CD4-positive, alpha-beta T cell (primary cell): ENCODE data around the gene RELCH. TPM values are rescaled to one million over a fixed set of nuclear protein-coding genes. Genes with fewer than 3 reads are reported as not detected.

Experiments used
- ATAC-seq: fragments of 200-7000 bp; cut with Tn5 transposase; one replicate; pipeline ENCODE4 v1.10.0; 2022; ENCODE audit warnings: mild to moderate bottlenecking; ENCODE audit not compliant: poor library complexity
- CTCF ChIA-PET: fragments of 350-600 bp; sonication (Branson Sonifier 250); formaldehyde crosslinking; loops from one replicate; lab custom pipeline; 2021; ENCODE audit warnings: antibody characterized with exemption, inconsistent platforms; lab: Charles Lee
- POLR2A ChIA-PET: fragments of 350-600 bp; sonication (Branson Sonifier 250); formaldehyde crosslinking; loops from one replicate; lab custom pipeline; 2021; ENCODE audit warnings: antibody characterized with exemption, inconsistent platforms; lab: Charles Lee
- DNase-seq, 14 experiments: peaks; one replicate each; pipeline ENCODE4 v3.0.0-alpha.2; 2013 to 2020; ENCODE audit warnings: mixed read lengths in 2 of 14
- H3K27ac ChIP-seq, 2 donors: one replicate each; pipeline versions ENCODE4 v1.5.1 to v1.7.0; 2013; ENCODE audit warnings: low read length in 2 of 2, low read depth in 1 of 2, mild to moderate bottlenecking in 1 of 2
- H3K27me3 ChIP-seq, 2 experiments: 1 replicate in 1 of 2; 2 replicates in 1 of 2; pipeline versions ENCODE4 v1.6.1 to v1.7.0; 2013; ENCODE audit warnings: low read length in 2 of 2, control low read depth in 1 of 2, mild to moderate bottlenecking in 1 of 2, moderate library complexity in 1 of 2; ENCODE audit not compliant: insufficient read depth in 2 of 2, control insufficient read depth in 1 of 2
- H3K36me3 ChIP-seq: one replicate; pipeline ENCODE4 v1.6.1; 2013; ENCODE audit warnings: low read length, control low read depth; ENCODE audit not compliant: insufficient read depth
- H3K4me1 ChIP-seq: one replicate; pipeline ENCODE4 v1.6.1; 2013; ENCODE audit warnings: low read length, control low read depth; ENCODE audit not compliant: insufficient read depth
- H3K4me3 ChIP-seq: one replicate; pipeline ENCODE4 v1.5.1; 2013; ENCODE audit warnings: mild to moderate bottlenecking, low read length, moderate library complexity
- H3K9me3 ChIP-seq, 2 experiments: 1 replicate in 1 of 2; 2 replicates in 1 of 2; pipeline versions ENCODE4 v1.6.1 to v1.7.0; 2013; ENCODE audit warnings: low read length in 2 of 2, mild to moderate bottlenecking in 2 of 2, control low read depth in 1 of 2, moderate library complexity in 1 of 2; ENCODE audit not compliant: control insufficient read depth in 1 of 2, insufficient read depth in 1 of 2
- H3K27ac Mint-ChIP-seq: one replicate; pipeline ENCODE4 v1.8.0; 2020; ENCODE audit warnings: mixed read lengths
- H3K27me3 Mint-ChIP-seq: one replicate; pipeline ENCODE4 v1.8.0; 2021; ENCODE audit warnings: mixed read lengths
- H3K36me3 Mint-ChIP-seq: one replicate; pipeline ENCODE4 v1.8.0; 2021; ENCODE audit warnings: low read depth, mixed read lengths
- H3K4me1 Mint-ChIP-seq: one replicate; pipeline ENCODE4 v1.8.0; 2021; ENCODE audit warnings: low read depth, mixed read lengths
- H3K4me3 Mint-ChIP-seq: one replicate; pipeline ENCODE4 v1.8.0; 2020; ENCODE audit warnings: mild to moderate bottlenecking, mixed read lengths
- H3K9me3 Mint-ChIP-seq: one replicate; pipeline ENCODE4 v1.8.0; 2020; ENCODE audit warnings: mixed read lengths
- intact Hi-C, 2 experiments: fragments of 100-400 bp; cut with DNase I in 1 of 2; cut with micrococcal nuclease in 1 of 2; formaldehyde crosslinking; loops; one replicate each; pipeline versions ENCODE4 v1.15.1 to v1.9.0; 2023 to 2025; cut with DNase I, micrococcal nuclease
- total RNA-seq, 174 experiments: library from RNA in 2 of 174; stranded (reverse) in 2 of 174; gene quantifications; one replicate each; pipeline ENCODE4 v1.2.3 and lab custom pipeline; 2021 to 2026
- TF ChIP-seq, protein P1 (sequence below): fragments of 200-600 bp; IDR thresholded peaks from one replicate; pipeline ENCODE4 v1.8.0; 2022; ENCODE audit warnings: antibody characterized with exemption, mild to moderate bottlenecking

RELCH gene
- total RNA-seq, 2 experiments from 2014 or later, result 39.6 to 44.3 TPM

- POLR2A ChIA-PET, result no interaction called here
- H3K27ac Mint-ChIP-seq, result no peak overlapping the region
- TF ChIP-seq, protein P1, sequence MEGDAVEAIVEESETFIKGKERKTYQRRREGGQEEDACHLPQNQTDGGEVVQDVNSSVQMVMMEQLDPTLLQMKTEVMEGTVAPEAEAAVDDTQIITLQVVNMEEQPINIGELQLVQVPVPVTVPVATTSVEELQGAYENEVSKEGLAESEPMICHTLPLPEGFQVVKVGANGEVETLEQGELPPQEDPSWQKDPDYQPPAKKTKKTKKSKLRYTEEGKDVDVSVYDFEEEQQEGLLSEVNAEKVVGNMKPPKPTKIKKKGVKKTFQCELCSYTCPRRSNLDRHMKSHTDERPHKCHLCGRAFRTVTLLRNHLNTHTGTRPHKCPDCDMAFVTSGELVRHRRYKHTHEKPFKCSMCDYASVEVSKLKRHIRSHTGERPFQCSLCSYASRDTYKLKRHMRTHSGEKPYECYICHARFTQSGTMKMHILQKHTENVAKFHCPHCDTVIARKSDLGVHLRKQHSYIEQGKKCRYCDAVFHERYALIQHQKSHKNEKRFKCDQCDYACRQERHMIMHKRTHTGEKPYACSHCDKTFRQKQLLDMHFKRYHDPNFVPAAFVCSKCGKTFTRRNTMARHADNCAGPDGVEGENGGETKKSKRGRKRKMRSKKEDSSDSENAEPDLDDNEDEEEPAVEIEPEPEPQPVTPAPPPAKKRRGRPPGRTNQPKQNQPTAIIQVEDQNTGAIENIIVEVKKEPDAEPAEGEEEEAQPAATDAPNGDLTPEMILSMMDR, result no peak
- H3K27ac ChIP-seq, result no peak overlapping the region
- no peaks in the 10 kb centered on the region for H3K36me3 ChIP-seq
- H3K27me3 ChIP-seq, result peaks cover 5 to 6% of the 10 kb centered on the region in 2 experiments
- no peak for DNase-seq
- no peaks in the 10 kb centered on the region for H3K9me3 Mint-ChIP-seq
- H3K4me1 ChIP-seq, result no peaks in the 10 kb centered on the region
- H3K9me3 ChIP-seq, result no peaks in the 10 kb centered on the region
- H3K36me3 Mint-ChIP-seq, result no peaks in the 10 kb centered on the region
- no peak for ATAC-seq
- H3K4me1 Mint-ChIP-seq, result no peaks in the 10 kb centered on the region
- H3K4me3 Mint-ChIP-seq, result no peak overlapping the region
- no peak overlapping the region for H3K4me3 ChIP-seq
- CTCF ChIA-PET, result no interaction called here
- intact Hi-C loops, result no loop called here
- H3K27me3 Mint-ChIP-seq, result peaks cover 20% of the 10 kb centered on the region
Observed at GRCh38 chr18:62340996-62341395, 153.9 kb downstream of the RELCH start.

GRCh38 chr18:62341473-62341872 is 154.4 kb downstream of the RELCH start:
- intact Hi-C loops, result no loop called here
- TF ChIP-seq, protein P1, result no peak
- no peaks in the 10 kb centered on the region for H3K9me3 ChIP-seq
- no peaks in the 10 kb centered on the region for H3K4me1 Mint-ChIP-seq
- no peak overlapping the region for H3K27ac Mint-ChIP-seq
- no peaks in the 10 kb centered on the region for H3K36me3 Mint-ChIP-seq
- DNase-seq (no peak), ATAC-seq (no peak)
- peaks cover 16% of the 10 kb centered on the region for H3K27me3 Mint-ChIP-seq
- H3K27ac ChIP-seq, result no peak overlapping the region
- H3K4me3 ChIP-seq, result no peak overlapping the region
- no peak overlapping the region for H3K4me3 Mint-ChIP-seq
- ChIA-PET POLR2A (no interaction called here), CTCF (no interaction called here)
- peaks cover 5 to 6% of the 10 kb centered on the region in 2 experiments for H3K27me3 ChIP-seq
- no peaks in the 10 kb centered on the region for H3K36me3 ChIP-seq
- no peaks in the 10 kb centered on the region for H3K9me3 Mint-ChIP-seq
- H3K4me1 ChIP-seq, result no peaks in the 10 kb centered on the region

DNA sequence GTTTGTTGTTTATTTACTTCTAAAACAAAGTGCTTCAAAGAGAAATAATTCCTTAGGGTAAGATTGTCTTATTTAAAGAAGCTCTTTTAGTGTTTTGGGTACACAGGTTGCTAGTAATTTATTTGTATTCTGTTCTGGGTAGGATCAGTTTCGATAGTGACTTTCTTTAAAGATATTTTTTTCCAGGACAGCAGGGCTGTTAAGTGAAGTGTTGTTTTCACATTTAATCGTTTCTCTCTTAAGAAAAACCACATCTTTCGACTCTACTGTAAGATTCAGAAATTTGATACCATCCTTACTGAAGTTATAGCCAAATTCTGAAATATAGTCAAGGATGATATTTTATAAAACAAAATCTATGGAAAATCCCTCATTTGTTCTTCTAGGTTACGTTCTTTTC is 155.8 kb downstream of the RELCH start:
- H3K36me3 Mint-ChIP-seq, result no peaks in the 10 kb centered on the region
- CTCF ChIA-PET, result interaction anchor here (0.7 to 1.3 kb wide), 2 partner anchors 74 to 83 kb away, joined by 3 read pairs; no protein-coding TSS in a partner anchor
- no peak for ATAC-seq
- no peak overlapping the region for H3K4me3 ChIP-seq
- H3K9me3 Mint-ChIP-seq, result no peaks in the 10 kb centered on the region
- POLR2A ChIA-PET, result no interaction called here
- H3K27me3 ChIP-seq, result peaks cover 5 to 6% of the 10 kb centered on the region in 2 experiments
- TF ChIP-seq, protein P1, result no peak
- DNase-seq, result no peak
- no peak overlapping the region for H3K27ac ChIP-seq
- intact Hi-C loops, result no loop called here
- no peaks in the 10 kb centered on the region for H3K36me3 ChIP-seq
- H3K27me3 Mint-ChIP-seq, result peaks cover 11% of the 10 kb centered on the region
- no peak overlapping the region for H3K4me3 Mint-ChIP-seq
- H3K27ac Mint-ChIP-seq, result no peak overlapping the region
- H3K4me1 ChIP-seq, result no peaks in the 10 kb centered on the region
- no peaks in the 10 kb centered on the region for H3K4me1 Mint-ChIP-seq
- H3K9me3 ChIP-seq, result no peaks in the 10 kb centered on the region
